Measurements from ENCODE around the gene FAM163B. TPM values are rescaled to one million over a fixed set of nuclear protein-coding genes. Genes with fewer than 3 reads are reported as not detected.

The FAM163B gene
- total RNA-seq, 2 donors from 2014 or later: 1.2 TPM; not detected in 1

GRCh38 chr9:133571896-133572595 lies 37.1 kb downstream of the FAM163B start:
- Histone ChIP-seq H3K9me3 (no peaks in the 10 kb centered on the region), H3K36me3 (no peaks in the 10 kb centered on the region), H3K27me3 (no peaks in the 10 kb centered on the region), H3K27ac (no peak overlapping the region), H3K9ac (ENCODE audit: low read depth in 2 of 2, low read length in 2 of 2) (no peak overlapping the region), H3K4me3 (no peak overlapping the region), H3K4me1 (no peaks in the 10 kb centered on the region)
- no peak for DNase-seq
- intact Hi-C loops (cut with DNase I): no loop called here
- TF ChIP-seq, protein P1, sequence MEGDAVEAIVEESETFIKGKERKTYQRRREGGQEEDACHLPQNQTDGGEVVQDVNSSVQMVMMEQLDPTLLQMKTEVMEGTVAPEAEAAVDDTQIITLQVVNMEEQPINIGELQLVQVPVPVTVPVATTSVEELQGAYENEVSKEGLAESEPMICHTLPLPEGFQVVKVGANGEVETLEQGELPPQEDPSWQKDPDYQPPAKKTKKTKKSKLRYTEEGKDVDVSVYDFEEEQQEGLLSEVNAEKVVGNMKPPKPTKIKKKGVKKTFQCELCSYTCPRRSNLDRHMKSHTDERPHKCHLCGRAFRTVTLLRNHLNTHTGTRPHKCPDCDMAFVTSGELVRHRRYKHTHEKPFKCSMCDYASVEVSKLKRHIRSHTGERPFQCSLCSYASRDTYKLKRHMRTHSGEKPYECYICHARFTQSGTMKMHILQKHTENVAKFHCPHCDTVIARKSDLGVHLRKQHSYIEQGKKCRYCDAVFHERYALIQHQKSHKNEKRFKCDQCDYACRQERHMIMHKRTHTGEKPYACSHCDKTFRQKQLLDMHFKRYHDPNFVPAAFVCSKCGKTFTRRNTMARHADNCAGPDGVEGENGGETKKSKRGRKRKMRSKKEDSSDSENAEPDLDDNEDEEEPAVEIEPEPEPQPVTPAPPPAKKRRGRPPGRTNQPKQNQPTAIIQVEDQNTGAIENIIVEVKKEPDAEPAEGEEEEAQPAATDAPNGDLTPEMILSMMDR (IDR thresholded peaks at IDR 0.05): no peak

DNA sequence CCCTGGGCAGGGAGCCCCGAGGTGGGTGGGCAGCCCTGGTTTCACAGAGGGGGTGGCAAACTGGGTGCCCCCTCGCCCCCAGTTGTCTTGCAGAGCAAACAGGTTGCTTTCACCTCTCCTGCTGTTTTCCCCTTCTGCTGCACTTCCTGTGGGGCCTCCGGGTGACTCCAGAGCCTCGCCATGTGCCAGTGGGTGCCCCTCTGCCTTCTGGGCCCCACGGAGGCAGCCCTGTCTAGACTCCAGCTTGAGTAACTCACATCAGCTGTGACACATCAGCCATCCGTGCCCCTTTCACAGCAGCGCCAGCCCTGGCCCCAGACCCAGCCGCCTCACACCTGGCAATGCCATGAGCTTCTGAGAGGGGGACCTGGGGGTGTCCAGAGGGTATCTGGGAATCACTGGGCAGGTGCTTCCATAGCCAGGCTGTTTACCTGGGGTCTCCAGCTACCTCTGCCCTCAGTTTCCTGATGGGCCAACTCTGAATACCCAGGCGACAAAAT lies 37.7 kb downstream of the FAM163B start:
- Histone ChIP-seq H3K4me3 (no peak overlapping the region), H3K27ac (no peak overlapping the region), H3K9ac (ENCODE audit: low read depth in 2 of 2, low read length in 2 of 2) (no peak overlapping the region), H3K4me1 (no peaks in the 10 kb centered on the region), H3K9me3 (no peaks in the 10 kb centered on the region), H3K36me3 (no peaks in the 10 kb centered on the region), H3K27me3 (no peaks in the 10 kb centered on the region)
- DNase-seq: no peak
- TF ChIP-seq, protein P1 (IDR thresholded peaks at IDR 0.05): no peak
- intact Hi-C loops (cut with DNase I): no loop called here

DNA sequence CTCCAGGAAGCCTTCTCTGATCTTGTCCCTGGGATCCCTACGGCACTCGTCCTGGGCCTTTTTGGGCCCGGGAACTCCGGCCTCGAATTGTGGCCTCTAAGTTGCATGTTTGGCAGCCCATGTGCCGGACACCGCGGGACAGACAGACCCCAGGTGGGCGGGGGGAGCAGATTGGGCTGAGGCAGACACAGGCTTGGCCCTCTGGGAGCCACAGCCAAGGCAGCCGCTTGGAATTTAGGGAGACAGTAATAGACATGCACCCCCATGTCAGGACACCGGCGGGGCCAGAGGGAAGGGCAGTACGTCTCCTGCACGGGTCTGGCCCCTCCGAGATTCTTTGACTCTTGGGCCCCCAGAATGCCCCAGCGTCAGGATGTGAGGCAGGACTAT lies 38.5 kb downstream of the FAM163B start:
- no peak overlapping the region for H3K27ac ChIP-seq
- no peak overlapping the region for H3K9ac ChIP-seq (ENCODE audit: low read depth in 2 of 2, low read length in 2 of 2)
- intact Hi-C loops (cut with DNase I): no loop called here
- no peak for DNase-seq
- no peaks in the 10 kb centered on the region for H3K36me3 ChIP-seq
- no peak overlapping the region for H3K4me3 ChIP-seq
- no peaks in the 10 kb centered on the region for H3K9me3 ChIP-seq
- H3K27me3 ChIP-seq: no peaks in the 10 kb centered on the region
- no peaks in the 10 kb centered on the region for H3K4me1 ChIP-seq
- TF ChIP-seq, protein P1 (IDR thresholded peaks at IDR 0.05): no peak

GRCh38 chr9:133569891-133570690 lies 39.1 kb downstream of the FAM163B start:
- no peak for DNase-seq
- Histone ChIP-seq H3K9ac (ENCODE audit: low read depth in 2 of 2, low read length in 2 of 2) (no peak overlapping the region), H3K4me1 (no peaks in the 10 kb centered on the region), H3K27ac (no peak overlapping the region), H3K9me3 (no peaks in the 10 kb centered on the region), H3K27me3 (no peaks in the 10 kb centered on the region), H3K4me3 (no peak overlapping the region), H3K36me3 (no peaks in the 10 kb centered on the region)
- TF ChIP-seq, protein P1 (IDR thresholded peaks at IDR 0.05): no peak
- intact Hi-C loops (cut with DNase I): no loop called here

- Histone ChIP-seq H3K4me3 (no peak overlapping the region), H3K36me3 (no peaks in the 10 kb centered on the region), H3K27ac (no peak overlapping the region), H3K9ac (ENCODE audit: low read depth in 2 of 2, low read length in 2 of 2) (no peak overlapping the region), H3K4me1 (no peaks in the 10 kb centered on the region), H3K27me3 (no peaks in the 10 kb centered on the region), H3K9me3 (no peaks in the 10 kb centered on the region)
- intact Hi-C loops (cut with DNase I): no loop called here
- TF ChIP-seq, protein P1 (IDR thresholded peaks at IDR 0.05): no peak
- no peak for DNase-seq
These were observed 39.9 kb downstream of the FAM163B start for GRCh38 chr9:133569121-133569785.
